Measurements from ENCODE around the gene SLC22A14.

Gene SLC22A14

DNA sequence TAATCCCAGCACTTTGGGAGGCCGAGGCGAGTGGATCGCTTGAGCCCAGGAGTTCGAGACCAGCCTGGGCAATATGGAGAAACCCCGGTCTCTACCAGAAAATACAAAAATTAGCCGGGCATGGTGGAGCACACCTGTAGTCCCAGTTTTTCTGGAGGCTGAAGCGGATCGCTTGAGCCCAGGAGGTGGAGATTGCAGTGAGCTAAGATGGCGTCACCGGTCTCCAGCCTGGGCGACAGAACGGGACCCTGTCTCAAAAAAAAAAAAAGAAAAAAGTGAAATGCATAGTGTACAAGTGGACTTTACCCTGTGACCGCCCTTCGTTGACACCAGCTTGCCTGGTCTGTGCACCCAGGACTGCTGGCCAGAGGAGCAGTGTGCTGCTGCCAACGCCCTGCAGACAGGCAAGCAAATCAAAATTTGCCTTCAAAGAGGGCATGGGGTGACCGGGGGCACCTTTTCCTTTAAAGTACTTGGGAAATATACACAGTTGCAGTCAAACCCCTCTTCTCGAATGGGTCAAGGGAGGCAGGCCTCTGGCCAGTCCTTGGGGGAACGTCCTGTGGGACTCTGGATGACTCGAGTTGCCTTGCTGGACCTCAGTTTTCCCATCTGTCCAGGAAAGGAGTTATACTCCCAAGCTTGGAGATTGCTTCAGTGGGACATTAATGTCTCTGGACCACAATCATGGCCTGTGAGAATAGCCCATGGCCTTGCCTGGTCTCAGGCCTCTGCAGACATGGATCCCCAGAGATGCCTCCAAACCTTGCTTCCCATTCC lies 65.5 kb downstream of the SLC22A14 start:
- DNase-seq, result no peak

DNA sequence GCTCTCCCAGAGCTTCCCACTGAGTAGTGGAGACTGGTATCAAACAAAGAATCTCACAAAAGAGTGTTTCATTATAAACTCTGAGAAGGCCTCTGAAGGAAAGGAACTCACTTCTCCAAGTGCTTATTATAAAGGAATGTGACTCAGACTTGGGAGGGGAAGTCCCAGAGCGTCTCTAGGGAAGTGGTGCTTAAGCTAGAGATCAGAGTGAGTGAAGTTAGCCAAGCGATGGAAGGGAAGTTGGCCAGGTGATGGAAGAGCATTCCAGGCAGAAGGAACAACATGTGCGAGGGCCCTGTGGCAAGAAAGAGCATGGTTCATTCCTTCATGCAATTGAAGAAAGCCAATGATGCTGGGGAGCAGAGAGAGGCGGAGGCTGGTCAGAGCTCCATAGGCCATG lies 66.8 kb downstream of the SLC22A14 start:
- no peak for DNase-seq

DNA sequence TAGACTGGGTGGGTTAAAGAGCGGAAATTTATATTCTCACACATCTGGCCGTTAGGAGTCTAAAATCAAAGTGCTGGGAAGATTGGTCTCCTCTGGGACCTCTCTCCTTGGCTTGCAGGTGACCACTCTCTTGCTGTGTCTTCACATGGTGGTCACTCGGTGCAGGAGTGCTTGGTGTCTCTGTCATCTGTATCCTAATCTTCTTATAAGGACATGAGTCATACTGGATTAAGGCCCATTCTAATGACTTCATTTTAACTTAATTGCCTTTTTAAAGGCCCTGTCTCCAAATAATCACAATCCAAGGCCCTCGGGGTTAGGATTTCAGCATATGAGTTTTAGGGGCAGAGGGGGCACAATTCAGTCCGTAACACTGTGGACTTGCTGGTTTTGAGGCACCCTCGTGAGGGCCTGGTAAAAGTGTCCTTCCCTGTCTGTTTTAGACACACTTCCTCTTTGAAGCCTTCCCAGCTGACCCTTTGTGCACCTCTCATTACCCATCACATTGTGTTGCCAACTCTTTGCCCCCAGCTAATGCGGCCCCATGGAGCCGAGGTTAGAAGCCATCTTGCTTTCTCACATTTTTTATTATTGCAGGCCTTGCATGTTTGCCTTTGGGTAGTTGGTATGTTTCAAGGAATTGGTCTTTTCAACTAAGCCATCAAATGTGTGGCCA lies 67.7 kb downstream of the SLC22A14 start:
- no peak for DNase-seq

DNA sequence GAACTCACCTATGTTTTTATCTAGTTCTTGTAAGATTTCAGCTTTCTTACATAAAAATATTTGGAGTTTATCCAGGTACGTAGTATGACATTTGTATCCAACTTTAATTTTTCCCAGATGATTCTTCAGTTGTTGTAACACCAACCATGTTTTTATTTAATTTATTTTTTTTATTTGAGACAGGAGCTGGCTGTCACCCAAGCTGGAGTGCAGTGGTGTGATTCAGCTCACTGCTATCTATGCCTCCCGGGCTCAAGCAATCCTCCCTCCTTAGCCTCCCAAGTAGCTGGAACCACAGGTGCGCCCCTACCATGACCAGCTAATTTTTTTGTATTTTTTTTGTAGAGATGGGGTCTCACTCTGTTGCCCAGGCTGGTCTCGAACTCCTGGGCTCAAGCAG lies 71.1 kb downstream of the SLC22A14 start:
- no peak for DNase-seq

DNA sequence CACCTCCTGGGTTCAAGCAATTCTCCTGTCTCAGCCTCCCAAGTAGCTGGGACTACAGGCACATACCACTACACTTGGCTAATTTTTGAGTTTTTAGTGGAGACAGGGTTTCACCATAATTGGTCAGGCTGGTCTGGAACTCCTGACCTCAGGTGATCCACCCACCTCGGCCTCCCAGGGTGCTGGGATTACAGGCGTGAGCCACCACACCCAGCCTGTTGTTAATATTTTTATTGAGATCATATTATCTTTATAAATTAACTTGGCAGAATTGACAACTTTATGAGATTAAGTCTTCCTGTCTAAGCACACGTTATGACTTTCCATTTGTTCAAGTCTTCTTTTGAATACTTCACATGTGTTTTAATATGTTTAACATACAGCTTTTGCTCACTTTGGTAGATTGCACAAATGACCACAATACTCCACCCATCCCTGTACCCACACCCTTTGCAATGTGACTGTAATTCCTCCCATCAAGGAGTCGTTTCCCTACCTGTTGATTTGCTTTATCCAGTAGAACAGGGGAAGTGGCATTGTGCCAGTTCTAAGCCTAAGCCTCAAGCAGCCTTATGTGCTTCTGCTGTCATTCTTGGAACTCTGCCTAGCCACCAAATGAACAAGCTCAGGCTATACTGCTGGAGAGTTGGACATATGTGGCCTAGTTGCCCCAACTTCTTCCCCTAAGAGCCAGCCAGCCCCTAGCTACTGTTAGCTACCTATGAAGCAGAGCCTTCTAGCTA lies 72.7 kb downstream of the SLC22A14 start:
- no peak for DNase-seq

DNA sequence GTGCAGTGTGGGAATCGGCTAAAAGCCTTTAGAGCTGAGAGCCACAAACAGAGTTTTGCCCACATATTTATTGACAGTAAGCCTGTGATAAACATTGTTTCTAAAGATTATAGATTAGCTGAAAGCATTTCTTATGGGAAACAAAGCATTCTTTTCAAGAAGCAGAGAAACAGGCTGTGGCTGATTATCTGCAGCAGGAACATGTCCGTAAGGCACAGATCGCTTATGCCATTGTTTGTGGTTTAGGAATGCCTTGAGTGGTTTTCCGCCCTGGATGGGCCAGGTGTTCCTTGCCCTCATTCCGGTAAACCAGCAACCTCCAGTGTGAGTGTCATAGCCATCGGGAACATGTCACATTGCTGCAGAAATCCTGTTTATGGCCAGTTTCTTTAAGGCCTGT lies 76.9 kb downstream of the SLC22A14 start:
- DNase-seq, result no peak

DNA sequence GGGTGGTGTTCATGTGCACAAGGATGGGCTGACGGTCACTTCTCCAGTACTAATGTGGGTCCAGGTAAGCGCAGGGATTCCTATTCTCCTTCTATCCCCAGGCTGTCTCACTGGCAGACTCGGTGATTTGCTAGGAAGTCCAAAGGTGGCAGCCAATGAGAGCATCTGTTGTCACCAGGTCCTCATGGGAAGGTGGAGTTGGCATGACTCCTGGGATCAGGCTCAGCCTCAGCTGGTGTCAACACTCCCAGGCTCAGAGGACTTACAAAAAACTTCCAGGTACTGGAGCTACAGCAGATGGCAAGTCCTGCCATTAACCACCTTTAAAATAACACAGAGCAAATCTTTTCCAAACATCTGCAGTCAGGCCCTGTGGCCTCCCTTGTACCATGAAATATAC lies 78.3 kb downstream of the SLC22A14 start:
- no peak for DNase-seq

DNA sequence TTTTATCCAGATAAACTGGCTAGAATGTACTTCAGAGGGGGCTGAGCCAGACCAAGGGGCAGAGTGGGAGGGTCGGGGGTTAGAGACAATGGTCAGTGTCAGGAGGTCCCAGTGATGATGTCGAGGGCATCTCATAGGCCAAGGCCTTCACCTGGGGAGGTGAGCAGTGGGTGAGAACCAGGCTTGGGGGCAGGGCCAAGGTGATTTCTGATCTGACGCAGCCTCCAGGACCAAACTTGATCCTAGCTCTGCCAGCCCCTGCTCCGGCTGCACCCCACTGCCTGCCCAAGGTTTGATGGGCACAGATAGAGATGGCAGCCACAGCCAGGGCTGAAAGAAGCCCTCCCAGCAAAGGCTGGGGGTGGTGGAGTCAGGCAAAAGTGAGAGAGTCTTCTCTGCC lies 79.4 kb downstream of the SLC22A14 start:
- no peak for DNase-seq

DNA sequence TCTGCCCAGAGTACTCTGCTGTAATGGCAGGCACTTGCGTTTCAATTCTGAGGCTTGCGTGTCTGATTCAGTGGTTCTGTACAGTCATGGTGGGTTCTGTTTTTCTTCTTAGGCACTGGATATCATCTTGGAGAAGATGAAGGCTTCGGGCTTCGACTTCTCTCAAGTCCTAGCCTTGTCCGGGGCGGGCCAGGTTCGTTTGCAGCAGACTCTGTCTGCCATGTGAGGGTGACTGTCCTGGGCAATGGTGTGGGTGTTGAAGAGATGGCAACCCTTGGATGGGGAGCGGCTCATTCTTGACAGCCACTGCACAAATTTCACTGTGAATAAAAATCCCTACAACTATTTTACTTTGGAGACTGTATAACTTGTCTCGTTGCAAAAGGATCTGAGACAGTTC lies 80.7 kb downstream of the SLC22A14 start:
- DNase-seq, result no peak

DNA sequence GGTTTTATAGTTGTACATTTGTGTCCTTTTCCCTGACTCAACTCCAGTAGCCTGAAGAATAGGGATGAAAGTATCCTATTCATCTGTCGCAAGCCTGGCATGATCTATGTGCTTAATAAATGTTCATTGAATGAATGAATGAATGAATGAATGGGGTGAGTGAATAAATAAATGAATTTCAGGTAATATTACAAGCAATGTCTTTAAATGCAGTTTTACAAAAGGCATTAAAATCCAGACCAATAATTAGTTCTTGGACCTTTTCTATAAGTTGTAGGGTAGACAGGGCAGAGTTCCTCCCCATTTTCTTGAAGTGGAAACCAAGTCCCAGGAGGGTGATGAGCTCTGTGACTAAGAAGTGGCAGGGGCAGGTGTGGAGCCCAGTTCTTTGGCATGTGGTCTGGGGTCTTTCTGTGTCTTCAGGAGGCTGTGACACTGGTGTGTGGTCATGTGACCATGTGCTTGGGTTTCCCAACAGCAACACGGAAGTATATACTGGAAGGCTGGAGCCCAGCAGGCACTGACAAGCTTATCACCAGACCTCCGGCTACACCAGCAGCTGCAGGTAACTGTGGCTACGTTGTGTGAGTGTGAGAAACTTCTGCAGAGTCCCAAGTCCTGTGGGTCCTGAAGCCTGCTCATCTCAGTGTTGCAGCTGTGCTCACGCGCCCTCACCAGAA lies 82.8 kb downstream of the SLC22A14 start:
- DNase-seq, result no peak

DNA sequence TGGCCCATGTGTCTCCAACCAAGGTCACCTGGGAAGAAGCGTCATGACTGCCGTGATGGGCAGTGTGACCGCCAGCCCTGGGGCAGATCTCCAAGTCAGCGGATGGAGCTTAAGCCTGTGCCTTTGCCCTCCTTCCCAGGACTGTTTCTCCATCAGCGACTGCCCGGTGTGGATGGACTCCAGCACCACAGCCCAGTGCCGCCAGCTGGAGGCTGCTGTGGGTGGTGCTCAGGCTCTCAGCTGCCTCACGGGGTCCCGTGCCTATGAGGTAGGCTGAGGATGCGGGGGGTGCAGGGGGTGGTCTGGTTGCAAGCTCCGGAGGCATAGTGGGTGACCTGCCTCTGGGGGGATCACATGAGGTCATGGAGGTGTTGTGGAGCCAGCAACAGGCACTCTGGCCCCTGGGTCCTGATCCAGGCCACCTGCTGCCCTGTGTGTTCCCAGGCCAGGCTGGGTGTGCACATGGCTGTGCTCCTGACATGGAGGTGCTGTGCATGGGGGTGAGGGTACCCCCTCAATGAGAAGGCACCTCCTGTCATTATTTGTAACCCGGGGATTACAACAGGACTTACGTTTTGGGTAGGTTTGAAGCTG lies 83.5 kb downstream of the SLC22A14 start:
- no peak for DNase-seq

DNA sequence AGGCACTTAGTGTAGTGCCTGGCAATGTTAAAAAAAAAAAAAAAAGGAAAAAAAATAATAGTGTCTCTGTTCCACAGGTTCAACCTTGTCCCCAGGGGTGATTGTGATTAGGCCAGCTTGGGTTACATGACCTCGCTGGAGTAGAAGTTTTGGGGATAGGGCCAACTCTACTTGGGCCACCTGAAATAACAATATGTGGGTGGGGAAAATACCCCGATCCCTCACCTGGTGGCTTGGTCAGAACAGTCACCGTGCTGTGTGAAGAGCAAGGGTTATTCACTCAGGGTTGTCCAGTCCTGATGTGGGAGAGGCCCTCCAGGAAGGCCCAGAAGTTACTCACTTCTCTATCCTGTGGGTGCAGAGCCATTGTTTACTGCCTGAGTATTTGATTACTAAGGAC lies 84.0 kb downstream of the SLC22A14 start:
- DNase-seq, result no peak

DNA sequence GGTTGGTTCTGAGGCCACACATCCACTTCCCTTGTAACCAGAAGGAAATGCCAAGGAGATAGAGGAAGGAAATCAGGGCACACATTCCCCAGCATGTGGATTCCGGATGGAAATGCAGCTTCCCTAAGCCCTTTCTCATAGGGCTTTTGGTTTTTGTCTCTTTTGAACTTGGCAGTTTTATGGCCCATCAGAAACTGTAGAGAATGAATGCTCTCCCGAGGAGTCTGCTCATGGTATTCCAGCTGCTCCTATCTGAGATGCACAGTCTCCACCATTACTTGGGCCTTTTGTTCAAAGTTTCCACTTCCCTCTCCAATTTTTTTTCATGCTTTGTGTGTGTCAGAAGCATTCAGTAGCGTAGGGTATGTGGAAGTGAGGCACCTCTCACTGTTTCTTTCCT lies 85.7 kb downstream of the SLC22A14 start:
- no peak for DNase-seq
